Hypothalamus (tissue), 51 donors: ENCODE results near the gene NPSR1.
A peak's percentile ranks its signal among the peaks of the same experiment; 100 is the strongest.
"Not testable (repeated sequence)": the region's sequence is repeated elsewhere in the genome, so short reads cannot be mapped to it uniquely, and the experiment has no call there.

ENCODE experiments used
- DNase-seq, 51 donors: peaks; one replicate each; lab custom pipeline; 2025; lab: John Stamatoyannopoulos, UW

The NPSR1 gene

GRCh38 chr7:34756025-34756437, 98.0 kb downstream of the NPSR1 start:
- no peak for DNase-seq

- no peak for DNase-seq
These were observed 98.7 kb downstream of the NPSR1 start for GRCh38 chr7:34756691-34757090.

DNA sequence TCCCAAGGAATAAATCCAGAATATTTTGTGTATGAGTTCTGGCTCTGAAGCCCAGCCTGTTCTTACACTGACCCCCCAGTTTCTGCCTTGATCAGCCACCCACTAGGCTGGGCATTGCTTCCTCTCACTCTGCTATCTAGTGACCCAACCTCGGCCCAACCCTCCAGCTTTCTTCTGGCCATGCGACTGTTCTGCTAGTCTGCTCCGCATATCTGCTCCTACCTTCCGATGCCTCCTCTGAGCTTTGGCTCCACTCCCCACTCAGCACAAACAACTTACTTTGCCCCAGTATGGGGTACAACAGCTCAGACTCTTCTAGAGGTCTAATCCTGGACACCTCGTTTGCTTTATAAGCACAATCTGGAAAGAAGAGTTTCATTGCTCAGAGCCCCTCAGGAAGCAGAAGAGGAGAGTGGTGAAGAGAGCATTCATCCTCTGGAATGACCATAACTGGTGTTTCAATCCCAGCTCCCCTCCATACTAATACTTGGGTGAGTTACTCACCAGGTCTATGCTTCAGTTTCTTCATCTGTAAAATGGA, 99.6 kb downstream of the NPSR1 start:
- no peak for DNase-seq

- DNase-seq: no peak
These were observed 100.1 kb downstream of the NPSR1 start for GRCh38 chr7:34758111-34758601.

DNA sequence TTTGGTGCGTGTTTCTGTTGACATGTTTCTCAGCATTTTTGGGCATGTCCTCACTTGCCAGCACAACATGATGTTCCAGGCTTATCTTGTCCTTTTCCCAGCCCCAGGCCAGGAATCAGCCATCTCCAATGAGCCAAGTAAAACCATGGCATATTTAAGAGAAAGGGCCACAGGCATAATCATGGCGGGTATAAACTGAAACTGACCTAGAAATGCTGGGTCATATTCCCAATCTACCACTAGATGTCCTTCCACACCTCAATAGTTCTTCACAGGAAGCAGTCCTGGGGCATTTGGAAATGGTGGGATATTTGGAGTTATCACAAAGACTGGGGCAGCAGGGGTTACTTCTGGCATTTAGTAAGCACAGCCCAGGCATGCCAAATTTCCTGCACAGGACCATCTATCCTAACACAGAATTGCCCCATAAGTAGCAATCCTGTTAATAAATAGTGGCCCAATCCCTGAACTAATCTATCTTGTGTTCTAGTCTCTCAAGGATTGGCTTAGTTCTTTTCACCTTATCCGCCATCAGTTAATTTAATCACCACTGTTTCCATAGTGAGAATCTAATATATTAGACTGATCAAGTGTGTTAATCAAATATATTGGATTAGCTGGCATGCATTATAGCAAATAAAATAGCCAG, 101.6 kb downstream of the NPSR1 start:
- peak in 2 of 51 donors; percentile 7 to 45 for DNase-seq

GRCh38 chr7:34760271-34760670, 102.3 kb downstream of the NPSR1 start:
- DNase-seq: no peak

- no peak for DNase-seq
These were observed 103.2 kb downstream of the NPSR1 start for GRCh38 chr7:34761206-34761605.

DNA sequence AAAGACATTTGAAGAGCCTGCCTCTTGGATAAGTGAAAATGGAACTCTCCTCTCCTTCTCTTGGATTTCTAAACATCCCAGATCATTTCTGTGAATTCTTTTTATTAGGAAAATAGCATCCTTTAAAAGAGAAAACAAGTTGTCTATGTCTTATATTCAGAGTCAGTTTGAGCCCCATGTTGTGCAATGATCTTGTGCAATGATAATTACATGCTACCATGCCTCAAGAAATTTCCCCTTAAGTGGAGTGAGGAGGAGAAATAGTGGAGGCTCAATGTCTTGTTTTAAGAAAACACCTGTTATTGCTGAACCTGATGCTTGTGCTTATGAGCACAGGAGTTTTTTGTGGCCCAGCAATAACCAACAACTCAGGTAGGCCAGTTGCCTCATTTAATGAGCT, 103.6 kb downstream of the NPSR1 start:
- DNase-seq: no peak

DNA sequence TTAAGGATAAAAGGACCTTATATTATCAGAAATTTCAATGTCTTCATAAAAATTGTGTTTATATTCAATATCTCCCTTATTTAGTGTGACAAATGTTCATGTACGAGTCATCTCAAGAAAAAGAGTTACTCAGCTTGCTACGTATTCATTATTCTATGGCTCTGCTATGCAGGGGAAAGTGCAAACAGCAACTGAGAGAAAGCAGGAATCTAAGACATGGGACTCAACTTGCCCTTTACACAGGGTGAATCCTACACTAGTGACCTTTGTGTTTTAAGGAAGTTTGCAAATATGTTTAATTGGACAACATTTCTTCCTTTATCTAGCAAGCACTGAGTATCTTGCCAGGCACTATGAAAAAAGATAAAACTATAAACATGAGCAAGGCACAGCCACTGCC, 104.7 kb downstream of the NPSR1 start:
- no peak for DNase-seq

GRCh38 chr7:34772296-34772938, 114.4 kb downstream of the NPSR1 start:
- DNase-seq: no peak

DNA sequence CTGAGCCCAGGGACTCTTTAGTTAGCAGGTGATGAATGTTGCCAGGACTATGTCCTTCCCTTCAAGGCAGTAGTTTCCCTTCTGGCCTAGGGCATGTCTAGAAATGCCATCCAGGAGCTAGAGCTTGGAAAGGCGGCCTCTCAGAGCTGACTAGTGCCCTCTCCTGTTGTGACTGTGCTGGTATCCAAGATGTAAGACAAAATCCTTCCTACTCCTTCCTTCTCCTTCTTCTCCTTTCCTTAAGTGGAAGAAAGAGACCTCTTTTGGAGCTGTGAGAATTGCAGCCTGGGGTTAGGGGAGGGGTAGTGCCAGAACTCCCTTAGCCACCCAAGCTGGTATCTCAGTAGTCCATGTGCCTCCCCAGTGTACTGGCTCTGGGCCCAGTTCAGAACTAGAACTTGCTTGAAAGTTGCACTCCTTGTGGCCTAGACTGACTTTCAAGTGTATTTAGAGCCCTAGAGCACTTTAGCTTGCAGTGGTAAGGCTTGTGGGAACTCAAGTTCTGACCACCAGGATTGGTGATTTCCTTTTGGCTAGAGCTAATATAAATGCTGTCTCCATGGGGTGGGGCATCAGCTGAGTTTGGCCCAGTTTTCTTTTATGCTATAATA, 118.8 kb downstream of the NPSR1 start:
- no peak for DNase-seq

- DNase-seq: no peak
These were observed 122.5 kb downstream of the NPSR1 start for GRCh38 chr7:34780546-34780945.

GRCh38 chr7:34787586-34787985, 129.6 kb downstream of the NPSR1 start:
- DNase-seq: no peak

GRCh38 chr7:34806831-34807230, 148.8 kb downstream of the NPSR1 start:
- no peak for DNase-seq

GRCh38 chr7:34807548-34808340, 149.7 kb downstream of the NPSR1 start:
- no peak for DNase-seq

GRCh38 chr7:34814203-34814842, 156.3 kb downstream of the NPSR1 start:
- not testable (repeated sequence) for DNase-seq

GRCh38 chr7:34821932-34822558, 164.0 kb downstream of the NPSR1 start:
- DNase-seq: no peak

DNA sequence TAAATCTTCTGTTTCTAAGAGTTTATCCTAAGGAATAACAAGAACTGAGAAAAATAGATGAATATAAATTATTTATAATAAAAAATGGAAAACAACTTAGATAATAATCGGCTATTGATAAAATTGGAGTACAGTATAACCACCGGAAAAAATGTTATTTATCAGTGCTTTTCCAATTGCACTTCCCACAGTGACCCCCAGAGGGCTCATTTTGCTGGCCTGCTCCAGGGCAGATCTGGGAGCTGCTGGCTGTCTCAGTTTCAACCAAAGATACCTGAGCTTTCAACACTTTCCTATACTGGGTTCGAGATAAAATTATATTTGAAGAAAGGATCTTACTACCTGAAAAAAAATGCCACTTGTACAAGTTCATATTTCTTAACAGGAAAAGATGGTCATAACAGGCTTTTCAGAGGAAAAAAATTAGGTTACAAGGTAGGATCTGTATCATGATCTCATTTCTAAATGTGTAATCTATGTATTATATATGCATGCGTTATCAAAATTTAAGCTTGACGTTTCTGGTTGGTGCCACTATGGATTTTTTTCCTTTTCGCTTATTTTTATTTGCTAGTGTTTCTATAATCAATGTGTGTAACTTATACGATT, 165.7 kb downstream of the NPSR1 start:
- DNase-seq: peak in 31 of 51 donors; percentile 2 to 68 (median 24)

GRCh38 chr7:34825221-34825620, 167.2 kb downstream of the NPSR1 start:
- DNase-seq: no peak
